Mucosa of rectum (tissue), 2 donors: ENCODE data around the gene FAM89B.
A peak's percentile ranks its signal among the peaks of the same experiment; 100 is the strongest.

ENCODE experiments used
- H3K27ac ChIP-seq, 2 donors: one replicate each; pipeline ENCODE4 v1.7.0; 2013; ENCODE audit warnings: inconsistent platforms in 2 of 2, low read depth in 2 of 2, low read length in 2 of 2
- H3K27me3 ChIP-seq, 2 donors: one replicate each; pipeline ENCODE4 v1.7.0; 2013; ENCODE audit warnings: low read length in 2 of 2; ENCODE audit not compliant: control insufficient read depth in 2 of 2, insufficient read depth in 2 of 2
- H3K36me3 ChIP-seq, 2 donors: one replicate each; pipeline ENCODE4 v1.7.0; 2013; ENCODE audit warnings: low read length in 2 of 2; ENCODE audit not compliant: control insufficient read depth in 2 of 2, insufficient read depth in 2 of 2
- H3K4me1 ChIP-seq, 2 donors: one replicate each; pipeline ENCODE4 v1.7.0; 2013; ENCODE audit warnings: low read length in 2 of 2, mild to moderate bottlenecking in 1 of 2; ENCODE audit not compliant: control insufficient read depth in 2 of 2, insufficient read depth in 2 of 2
- H3K4me3 ChIP-seq, 2 donors: one replicate each; pipeline ENCODE4 v1.7.0; 2013; ENCODE audit warnings: low read length in 2 of 2
- H3K9ac ChIP-seq, 2 donors: one replicate each; pipeline ENCODE4 v1.7.0; 2013; ENCODE audit warnings: low read length in 2 of 2, low read depth in 1 of 2, mild to moderate bottlenecking in 1 of 2
- H3K9me3 ChIP-seq, 2 donors: one replicate each; pipeline ENCODE4 v1.7.0; 2013; ENCODE audit warnings: low read length in 2 of 2; ENCODE audit not compliant: control insufficient read depth in 2 of 2
- donor health status: healthy.
- donor health status: Normal muscosa, but diverticular disease.

The FAM89B gene

GRCh38 chr11:65529475-65530156 is 42.7 kb upstream of the FAM89B start:
- Histone ChIP-seq H3K9me3 (no peaks in the 10 kb centered on the region), H3K4me3 (no peak overlapping the region), H3K27ac (no peak overlapping the region), H3K36me3 (peaks cover 43 to 47% of the 10 kb centered on the region in 2 donors), H3K27me3 (no peaks in the 10 kb centered on the region), H3K4me1 (peaks cover 8 to 10% of the 10 kb centered on the region in 2 donors), H3K9ac (no peak overlapping the region)

- Histone ChIP-seq H3K9ac (no peak overlapping the region), H3K9me3 (no peaks in the 10 kb centered on the region), H3K27me3 (no peaks in the 10 kb centered on the region), H3K4me3 (no peak overlapping the region), H3K27ac (no peak overlapping the region), H3K36me3 (peaks cover 44 to 51% of the 10 kb centered on the region in 2 donors), H3K4me1 (peaks cover 8 to 10% of the 10 kb centered on the region in 2 donors)
These were observed 42.2 kb upstream of the FAM89B start for GRCh38 chr11:65530157-65530496.

GRCh38 chr11:65532388-65533064 is 39.8 kb upstream of the FAM89B start:
- Histone ChIP-seq H3K27ac (no peak overlapping the region), H3K36me3 (peaks cover 52 to 60% of the 10 kb centered on the region in 2 donors), H3K4me3 (no peak overlapping the region), H3K4me1 (no peaks in the 10 kb centered on the region), H3K27me3 (no peaks in the 10 kb centered on the region), H3K9me3 (no peaks in the 10 kb centered on the region), H3K9ac (no peak overlapping the region)

GRCh38 chr11:65535102-65535501 is 37.2 kb upstream of the FAM89B start:
- peaks cover 5 to 6% of the 10 kb centered on the region in 2 donors for H3K4me1 ChIP-seq
- H3K36me3 ChIP-seq = peaks cover 52 to 62% of the 10 kb centered on the region in 2 donors
- H3K27me3 ChIP-seq = no peaks in the 10 kb centered on the region
- no peak overlapping the region for H3K9ac ChIP-seq
- no peaks in the 10 kb centered on the region for H3K9me3 ChIP-seq
- H3K4me3 ChIP-seq = no peak overlapping the region
- no peak overlapping the region for H3K27ac ChIP-seq

GRCh38 chr11:65536412-65537295 is 35.7 kb upstream of the FAM89B start:
- Histone ChIP-seq H3K9me3 (no peaks in the 10 kb centered on the region), H3K36me3 (peaks cover 38 to 47% of the 10 kb centered on the region in 2 donors), H3K4me1 (peaks cover 16 to 17% of the 10 kb centered on the region in 2 donors), H3K4me3 (no peak overlapping the region), H3K27ac (no peak overlapping the region), H3K27me3 (no peaks in the 10 kb centered on the region), H3K9ac (no peak overlapping the region)

GRCh38 chr11:65537296-65537597 is 35.1 kb upstream of the FAM89B start:
- H3K27me3 ChIP-seq = no peaks in the 10 kb centered on the region
- peaks cover 34 to 43% of the 10 kb centered on the region in 2 donors for H3K36me3 ChIP-seq
- H3K4me1 ChIP-seq = peaks cover 16 to 19% of the 10 kb centered on the region in 2 donors
- no peaks in the 10 kb centered on the region for H3K9me3 ChIP-seq
- H3K4me3 ChIP-seq = no peak overlapping the region
- H3K27ac ChIP-seq = no peak overlapping the region
- H3K9ac ChIP-seq = no peak overlapping the region

GRCh38 chr11:65537620-65538231 is 34.6 kb upstream of the FAM89B start:
- H3K36me3 ChIP-seq = peaks cover 30 to 42% of the 10 kb centered on the region in 2 donors
- no peaks in the 10 kb centered on the region for H3K9me3 ChIP-seq
- no peak overlapping the region for H3K27ac ChIP-seq
- H3K9ac ChIP-seq = no peak overlapping the region
- no peaks in the 10 kb centered on the region for H3K27me3 ChIP-seq
- H3K4me3 ChIP-seq = no peak overlapping the region
- peaks cover 16 to 19% of the 10 kb centered on the region in 2 donors for H3K4me1 ChIP-seq

- Histone ChIP-seq H3K27ac (no peak overlapping the region), H3K27me3 (no peaks in the 10 kb centered on the region), H3K9ac (no peak overlapping the region), H3K4me1 (peaks cover 16 to 19% of the 10 kb centered on the region in 2 donors), H3K36me3 (peaks cover 25 to 40% of the 10 kb centered on the region in 2 donors), H3K4me3 (no peak overlapping the region), H3K9me3 (no peaks in the 10 kb centered on the region)
These were observed 34.0 kb upstream of the FAM89B start for GRCh38 chr11:65538232-65538914.

- Histone ChIP-seq H3K9me3 (no peaks in the 10 kb centered on the region), H3K9ac (peak overlapping the region in 1 of 2 donors; percentile 11), H3K36me3 (peaks cover 23 to 38% of the 10 kb centered on the region in 2 donors), H3K27ac (peak overlapping the region; percentile 88 to 93), H3K4me3 (peak overlapping the region in 1 of 2 donors; percentile 89), H3K27me3 (no peaks in the 10 kb centered on the region), H3K4me1 (peaks cover 16 to 19% of the 10 kb centered on the region in 2 donors)
These were observed 33.2 kb upstream of the FAM89B start for GRCh38 chr11:65538915-65539743.
